Islet of Langerhans (tissue), 1 donor: ENCODE data around the gene DCTPP1.
"Not testable (repeated sequence)": the region's sequence is repeated elsewhere in the genome, so short reads cannot be mapped to it uniquely, and the experiment has no call there.

Experiments
- FAIRE-seq: peaks from one replicate; lab custom pipeline; 2011; peaks lifted over from hg19 to GRCh38; lab: Jason Lieb, UNC

DCTPP1 gene

GRCh38 chr16:30413112-30413806, 16.6 kb downstream of the DCTPP1 start:
- no peak for FAIRE-seq

- FAIRE-seq, result no peak
Measured at GRCh38 chr16:30409125-30410060, 20.4 kb downstream of the DCTPP1 start.

- FAIRE-seq, result no peak
Measured at GRCh38 chr16:30407804-30408534, 21.9 kb downstream of the DCTPP1 start.

- FAIRE-seq, result no peak
Measured at GRCh38 chr16:30407102-30407803, 22.6 kb downstream of the DCTPP1 start, which contains the start of gene ZNF771. Gene ZNF771, plus strand, starts transcription at chr16:30407606. Its CDS starts 448 bp downstream, at chr16:30408054.

GRCh38 chr16:30406795-30407101, 23.1 kb downstream of the DCTPP1 start:
- FAIRE-seq, result no peak

GRCh38 chr16:30401768-30402425, 27.9 kb downstream of the DCTPP1 start:
- FAIRE-seq, result no peak

- FAIRE-seq, result no peak
Measured at GRCh38 chr16:30399435-30400186, 30.2 kb downstream of the DCTPP1 start.

- FAIRE-seq, result no peak
Measured at GRCh38 chr16:30398661-30399434, 31.0 kb downstream of the DCTPP1 start.

GRCh38 chr16:30397776-30398660, 31.8 kb downstream of the DCTPP1 start:
- FAIRE-seq, result no peak

GRCh38 chr16:30397056-30397455, 32.8 kb downstream of the DCTPP1 start:
- no peak for FAIRE-seq

- not testable (repeated sequence) for FAIRE-seq
Measured at GRCh38 chr16:30396627-30397026, 33.2 kb downstream of the DCTPP1 start.

GRCh38 chr16:30395992-30396585, 33.7 kb downstream of the DCTPP1 start:
- no peak for FAIRE-seq

- FAIRE-seq, result no peak
Measured at GRCh38 chr16:30395155-30395991, 34.5 kb downstream of the DCTPP1 start, which contains the start of gene ZNF48. Gene ZNF48, plus strand, starts transcription at chr16:30395420. Its CDS starts 375 bp downstream, at chr16:30395795.

GRCh38 chr16:30394592-30395154, 35.2 kb downstream of the DCTPP1 start:
- no peak for FAIRE-seq

GRCh38 chr16:30383521-30383920, 46.3 kb downstream of the DCTPP1 start:
- no peak for FAIRE-seq

- no peak for FAIRE-seq
Measured at GRCh38 chr16:30382111-30382881, 47.5 kb downstream of the DCTPP1 start, which contains the start of gene SEPTIN1. Gene SEPTIN1, minus strand, starts transcription at chr16:30382561. Its CDS starts 19 bp downstream, at chr16:30382542.
